NCI-H2029 (cell line): ENCODE results near the gene MMS19.
A peak's percentile ranks its signal among the peaks of the same experiment; 100 is the strongest.
"Not testable (repeated sequence)": the region's sequence is repeated elsewhere in the genome, so short reads cannot be mapped to it uniquely, and the experiment has no call there.

Source experiments
- DNase-seq: peaks from one replicate; lab custom pipeline; 2025; lab: John Stamatoyannopoulos, UW

MMS19 gene

GRCh38 chr10:97503406-97503805, 5.2 kb upstream of the MMS19 start:
- no peak for DNase-seq

DNA sequence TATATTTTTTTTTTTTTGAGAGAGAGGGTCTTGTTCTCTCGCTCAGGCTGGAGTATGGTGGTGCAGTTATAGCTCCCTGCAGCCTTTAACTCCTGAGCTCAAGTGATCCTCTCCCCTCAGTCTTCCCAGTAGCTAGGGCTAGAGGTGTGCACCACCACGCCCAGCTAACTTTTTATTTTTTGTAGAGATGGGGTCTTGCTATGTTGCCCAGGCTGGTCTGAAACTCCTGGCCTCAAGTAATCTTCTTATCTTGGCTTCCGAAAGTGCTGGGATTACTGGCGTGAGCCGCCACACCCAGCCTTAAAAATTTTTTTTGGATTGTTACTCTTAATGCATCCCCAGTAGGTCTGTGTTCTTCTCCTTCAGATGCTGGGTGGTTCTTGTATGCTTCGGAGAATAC, 4.7 kb upstream of the MMS19 start:
- no peak for DNase-seq

DNA sequence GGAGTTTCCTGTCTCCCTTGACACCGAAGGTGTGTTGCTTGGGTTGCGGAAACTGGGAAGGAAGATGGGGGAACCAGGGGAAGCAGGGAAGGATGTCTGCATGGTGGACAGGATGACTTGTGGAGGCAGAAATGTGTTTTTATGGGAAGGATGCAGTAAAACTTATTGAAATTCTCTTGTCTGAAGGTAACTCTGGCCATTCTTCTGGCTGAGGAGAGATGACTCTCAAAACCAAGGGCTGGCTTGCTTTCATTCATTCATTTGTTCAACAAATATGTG, 2.0 kb upstream of the MMS19 start:
- no peak for DNase-seq

GRCh38 chr10:97499561-97500296, 1.5 kb upstream of the MMS19 start:
- DNase-seq = no peak

DNA sequence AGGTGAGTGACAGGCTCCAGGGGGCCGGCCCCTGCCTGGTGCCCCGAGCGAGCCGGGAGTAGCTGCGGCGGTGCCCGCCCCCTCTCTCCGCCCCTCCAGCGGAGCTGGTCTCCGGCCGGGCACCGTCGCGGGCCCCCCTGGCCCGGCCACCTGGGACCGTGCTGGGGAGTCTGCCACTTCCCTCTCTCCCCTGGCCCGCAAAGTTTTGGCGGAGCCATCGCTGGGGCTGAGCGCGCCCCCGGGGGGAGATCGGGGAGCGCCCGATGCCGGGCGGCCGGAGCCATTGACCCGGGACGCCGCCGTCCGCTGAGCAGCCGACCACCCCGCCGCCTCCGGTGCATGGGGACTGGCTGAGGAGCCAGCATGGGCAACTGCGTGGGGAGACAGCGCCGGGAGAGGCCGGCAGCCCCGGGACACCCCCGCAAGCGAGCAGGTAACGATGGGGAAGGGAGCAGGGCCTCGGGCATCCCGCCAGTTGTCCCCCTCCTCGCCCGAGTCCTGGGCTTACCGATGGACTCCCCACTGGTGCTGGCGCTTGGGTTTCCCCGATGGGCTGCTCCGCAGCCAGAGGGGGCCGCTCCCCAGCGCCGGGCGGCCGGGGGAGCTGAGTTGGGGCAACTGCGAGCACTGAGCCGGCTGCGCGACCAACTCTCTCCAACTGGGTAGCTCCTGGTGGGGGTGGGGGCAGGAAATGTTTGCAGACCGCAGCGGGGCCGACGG, 779 bp upstream of the MMS19 start, which contains the start of gene UBTD1:
Gene UBTD1 (plus strand): TSS at position 84 of the 720 bp plus-strand sequence. CDS start 280 bp downstream, at position 364.
- no peak for DNase-seq

- peak; percentile 31 for DNase-seq
Observed at GRCh38 chr10:97497572-97498075, 598 bp downstream of the MMS19 start.

- DNase-seq = no peak
Observed at GRCh38 chr10:97494863-97495506, 3.2 kb downstream of the MMS19 start.

GRCh38 chr10:97494151-97494550, 4.1 kb downstream of the MMS19 start:
- DNase-seq = no peak

DNA sequence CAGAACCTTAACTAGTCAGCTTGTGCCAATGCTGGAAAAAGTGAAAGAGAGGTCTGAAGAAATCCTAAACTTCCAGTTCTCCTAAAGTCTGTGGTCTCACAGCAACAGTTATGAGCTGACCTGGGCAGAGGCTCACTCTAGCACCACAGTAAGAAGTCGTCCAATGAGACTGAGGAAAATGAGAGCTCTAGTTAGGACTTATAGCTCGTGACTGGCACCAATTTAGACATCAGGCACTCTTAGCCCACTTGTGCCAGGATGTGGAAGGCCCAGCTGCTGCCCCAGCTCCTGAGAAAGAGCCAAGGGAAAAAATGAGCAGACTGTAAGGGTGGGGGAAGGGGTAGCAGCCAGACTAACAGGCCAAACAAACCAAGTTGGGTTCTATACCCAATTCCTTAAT, 7.6 kb downstream of the MMS19 start:
- peak; percentile 15 for DNase-seq

GRCh38 chr10:97485647-97486281, 12.5 kb downstream of the MMS19 start:
- DNase-seq = no peak

DNA sequence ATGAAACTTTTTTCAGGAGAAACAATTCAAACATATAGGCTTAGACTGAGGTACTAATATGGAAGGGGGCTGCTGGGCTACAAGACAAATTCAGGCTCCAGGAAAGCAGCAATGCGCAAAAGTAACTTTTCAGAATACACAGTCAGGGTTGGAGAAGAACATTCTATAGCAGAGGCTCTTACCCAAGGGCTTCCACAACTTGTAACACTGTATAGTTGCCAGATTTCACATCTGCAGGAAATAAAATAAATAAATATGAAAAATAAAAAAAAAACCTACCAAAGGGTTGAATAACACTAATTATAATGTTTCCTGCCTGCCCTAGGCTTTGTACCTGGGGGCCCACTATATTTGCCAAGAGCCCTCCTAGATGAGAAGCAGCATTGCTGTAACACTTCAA, 14.3 kb downstream of the MMS19 start:
- no peak for DNase-seq

GRCh38 chr10:97483506-97483905, 14.7 kb downstream of the MMS19 start:
- no peak for DNase-seq

DNA sequence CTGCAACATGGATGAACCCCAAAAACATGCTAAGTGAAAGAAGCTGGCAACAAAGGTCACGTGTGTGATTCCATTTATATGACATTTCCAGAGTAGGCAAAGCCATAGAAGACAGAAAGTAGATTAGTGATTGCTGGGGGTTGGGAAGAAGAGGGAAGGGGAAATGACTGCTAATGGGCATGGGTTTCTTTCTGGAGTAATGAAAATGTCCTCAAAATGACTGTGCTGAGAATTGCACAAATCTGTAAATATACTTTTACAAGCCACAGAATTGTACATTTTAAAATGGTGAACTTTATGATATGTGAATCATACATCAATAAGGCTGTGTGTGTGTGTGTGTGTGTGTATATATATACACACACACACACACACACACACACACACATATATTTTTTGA, 15.8 kb downstream of the MMS19 start:
- no peak for DNase-seq

DNA sequence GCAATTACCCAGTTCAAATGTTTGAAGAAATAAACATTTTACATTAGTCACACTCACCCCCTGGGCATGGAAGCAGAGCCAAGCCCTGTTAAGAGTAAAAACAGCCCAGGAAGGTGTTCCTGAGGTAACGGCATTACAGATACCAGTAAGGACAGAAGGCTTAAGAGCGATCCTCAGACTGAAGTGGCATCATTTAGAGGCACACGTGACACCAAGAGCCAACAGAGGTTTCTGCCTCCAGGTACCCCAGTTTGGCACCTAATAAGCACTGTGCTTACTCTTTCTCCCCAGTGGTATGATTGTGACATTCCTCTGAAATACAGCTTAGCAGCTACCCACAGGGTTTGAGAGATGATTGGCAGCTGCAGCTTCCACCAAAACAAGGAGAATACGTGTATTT, 17.2 kb downstream of the MMS19 start:
- DNase-seq = no peak

DNA sequence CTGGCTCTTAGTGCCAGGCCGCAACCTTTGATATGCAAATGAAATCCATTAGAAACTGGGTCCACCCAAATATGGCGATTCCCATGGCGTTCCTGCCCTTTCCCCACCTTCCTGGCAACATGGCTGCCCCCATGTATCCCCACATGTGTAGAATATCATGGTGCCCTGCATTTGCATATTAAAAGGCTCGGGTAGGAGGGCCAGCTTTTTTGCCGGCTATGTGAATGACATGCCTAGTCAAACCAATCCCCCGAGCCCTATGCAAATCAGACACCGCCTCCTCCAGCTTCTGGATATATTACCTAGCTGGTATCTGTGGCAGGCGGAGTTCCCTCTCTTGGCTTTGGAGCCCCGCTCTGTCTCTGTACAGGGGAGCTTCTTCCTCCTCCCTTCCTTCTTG, 18.3 kb downstream of the MMS19 start:
- no peak for DNase-seq

- DNase-seq = not testable (repeated sequence)
Observed at GRCh38 chr10:97479410-97479809, 18.8 kb downstream of the MMS19 start.

DNA sequence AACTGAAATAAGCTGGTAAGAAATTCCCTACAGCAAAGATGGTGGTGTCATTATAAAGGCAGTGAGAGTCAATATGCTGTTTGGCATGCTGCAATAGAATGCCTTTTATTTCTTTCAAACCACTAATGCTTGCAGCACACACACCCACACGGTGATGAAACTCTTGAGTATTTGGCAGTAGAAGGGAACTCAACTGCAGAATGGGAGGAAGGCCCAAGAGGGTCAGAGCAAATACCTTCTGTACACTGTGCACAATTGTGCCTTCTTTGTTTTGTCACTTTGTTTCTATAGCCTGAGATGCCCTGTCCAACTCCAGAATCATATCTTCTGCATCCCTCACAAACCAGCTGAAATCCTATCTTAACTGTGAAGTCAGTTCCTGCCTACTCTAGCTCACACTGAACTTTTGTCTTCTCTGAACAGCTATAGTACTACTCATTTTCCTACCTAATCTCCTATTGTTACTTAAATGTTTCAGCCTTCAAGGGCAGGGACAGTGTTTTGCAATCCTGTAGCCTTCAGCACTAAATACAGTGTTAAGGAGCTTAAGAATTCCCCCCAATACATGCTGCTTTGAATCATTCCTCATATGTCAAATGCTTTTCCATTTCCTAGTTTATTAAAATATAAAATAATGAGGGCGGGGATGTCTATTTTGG, 22.2 kb downstream of the MMS19 start:
- DNase-seq = no peak

GRCh38 chr10:97474918-97475317, 23.3 kb downstream of the MMS19 start:
- no peak for DNase-seq

- DNase-seq = not testable (repeated sequence)
Observed at GRCh38 chr10:97468781-97469180, 29.4 kb downstream of the MMS19 start.

DNA sequence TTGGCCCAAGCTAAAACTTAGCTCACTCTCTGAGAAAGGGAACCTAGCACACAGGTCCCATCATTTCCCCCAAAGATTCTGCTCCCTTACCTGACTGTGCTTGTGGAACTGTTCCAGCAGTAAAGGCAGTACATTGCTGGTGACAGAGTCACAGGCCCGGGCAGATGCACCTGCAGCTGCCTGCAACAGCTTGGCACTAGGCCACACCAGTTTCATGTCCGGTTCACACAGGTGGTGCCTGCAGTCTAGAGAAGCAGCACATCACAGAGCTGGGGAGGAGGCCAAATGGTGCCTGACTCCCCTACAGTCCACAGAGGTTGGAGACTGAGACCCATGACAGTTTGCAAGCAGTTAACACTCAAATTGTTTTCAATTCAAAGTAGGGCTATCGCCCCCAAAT, 30.1 kb downstream of the MMS19 start:
- DNase-seq = peak; percentile 48

GRCh38 chr10:97466755-97467154, 31.5 kb downstream of the MMS19 start:
- no peak for DNase-seq

DNA sequence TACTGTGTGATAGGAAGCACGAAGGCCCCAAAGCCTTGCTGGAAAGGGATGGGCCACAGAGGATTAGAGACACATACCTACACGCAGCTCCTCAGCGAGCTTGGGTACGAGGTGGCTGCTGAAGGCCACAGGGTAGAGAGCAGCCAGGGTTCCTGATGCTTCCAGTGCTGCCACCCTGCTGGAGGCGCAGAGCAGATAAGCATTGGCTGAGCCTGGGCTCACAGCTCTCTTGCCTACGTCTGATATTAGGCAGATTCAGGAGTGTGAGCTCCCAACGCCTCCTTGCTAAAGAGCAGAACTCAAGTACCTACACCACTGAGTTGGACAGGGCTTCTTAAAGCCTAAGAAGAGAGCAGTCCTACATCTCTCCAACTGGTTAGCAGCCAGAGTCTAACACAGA, 32.2 kb downstream of the MMS19 start:
- DNase-seq = no peak
